ENCODE measurements around the gene IRX5. TPM values are rescaled to one million over a fixed set of nuclear protein-coding genes. Genes with fewer than 3 reads are reported as not detected.

IRX5 gene
- total and polyA plus RNA-seq, 2 donors from 2014 or later = 3.7 to 22.3 TPM

- DNase-seq = no peak
Observed at GRCh38 chr16:54886078-54886477, 44.6 kb upstream of the IRX5 start.

GRCh38 chr16:54890381-54890780, 40.3 kb upstream of the IRX5 start:
- no peak for FAIRE-seq
- no peak for TF ChIP-seq CTCF (IDR thresholded peaks at IDR 0.05; ENCODE audit: borderline replicate concordance, extremely low read depth, insufficient read depth)
- intact Hi-C loops (cut with DNase I) = no loop called here
- no peak overlapping the region for H3K9ac ChIP-seq (ENCODE audit: low read length in 3 of 3)
- H3K4me1 ChIP-seq (ENCODE audit: control insufficient read depth in 2 of 3, insufficient read depth in 2 of 3, low read depth in 1 of 3, low read length in 3 of 3) = no peaks in the 10 kb centered on the region
- H3K36me3 ChIP-seq (ENCODE audit: control insufficient read depth in 2 of 3, insufficient read depth in 3 of 3, low read length in 3 of 3) = no peaks in the 10 kb centered on the region
- H3K27ac ChIP-seq (ENCODE audit: low read depth in 2 of 2, low read length in 2 of 2) = no peak overlapping the region
- no peaks in the 10 kb centered on the region for H3K27me3 ChIP-seq (ENCODE audit: control insufficient read depth, insufficient read depth, low read length)
- H3K9me3 ChIP-seq (ENCODE audit: control insufficient read depth in 2 of 3, insufficient read depth in 1 of 3, low read length in 3 of 3) = peaks cover 0 to 2% (median 0%) of the 10 kb centered on the region in 3 donors
- DNase-seq = peak in 2 of 5 donors; percentile 4 to 9
- no peak overlapping the region for H3K4me3 ChIP-seq (ENCODE audit: low read length in 3 of 3)

More at GRCh38 chr16:54886078-54886477, 44.6 kb upstream of the IRX5 start:
- no peak for FAIRE-seq
- Histone ChIP-seq H3K4me1 (ENCODE audit: control insufficient read depth in 2 of 3, insufficient read depth in 2 of 3, low read depth in 1 of 3, low read length in 3 of 3) (no peaks in the 10 kb centered on the region), H3K9me3 (ENCODE audit: control insufficient read depth in 2 of 3, insufficient read depth in 1 of 3, low read length in 3 of 3) (peaks cover 0 to 4% (median 4%) of the 10 kb centered on the region in 3 donors), H3K4me3 (ENCODE audit: low read length in 3 of 3) (no peak overlapping the region), H3K27me3 (ENCODE audit: control insufficient read depth, insufficient read depth, low read length) (no peaks in the 10 kb centered on the region), H3K27ac (ENCODE audit: low read depth in 2 of 2, low read length in 2 of 2) (no peak overlapping the region), H3K9ac (ENCODE audit: low read length in 3 of 3) (no peak overlapping the region), H3K36me3 (ENCODE audit: control insufficient read depth in 2 of 3, insufficient read depth in 3 of 3, low read length in 3 of 3) (no peaks in the 10 kb centered on the region)
- intact Hi-C loops (cut with DNase I) = no loop called here
- no peak for TF ChIP-seq CTCF (IDR thresholded peaks at IDR 0.05; ENCODE audit: borderline replicate concordance, extremely low read depth, insufficient read depth)

GRCh38 chr16:54891346-54891745, 39.3 kb upstream of the IRX5 start:
- Histone ChIP-seq H3K36me3 (ENCODE audit: control insufficient read depth in 2 of 3, insufficient read depth in 3 of 3, low read length in 3 of 3) (no peaks in the 10 kb centered on the region), H3K9ac (ENCODE audit: low read length in 3 of 3) (no peak overlapping the region), H3K4me3 (ENCODE audit: low read length in 3 of 3) (no peak overlapping the region), H3K4me1 (ENCODE audit: control insufficient read depth in 2 of 3, insufficient read depth in 2 of 3, low read depth in 1 of 3, low read length in 3 of 3) (no peaks in the 10 kb centered on the region), H3K27me3 (ENCODE audit: control insufficient read depth, insufficient read depth, low read length) (no peaks in the 10 kb centered on the region), H3K9me3 (ENCODE audit: control insufficient read depth in 2 of 3, insufficient read depth in 1 of 3, low read length in 3 of 3) (peaks cover 0 to 2% (median 0%) of the 10 kb centered on the region in 3 donors), H3K27ac (ENCODE audit: low read depth in 2 of 2, low read length in 2 of 2) (no peak overlapping the region)
- DNase-seq (no peak), FAIRE-seq (no peak)
- intact Hi-C loops (cut with DNase I) = no loop called here
- TF ChIP-seq CTCF (IDR thresholded peaks at IDR 0.05; ENCODE audit: borderline replicate concordance, extremely low read depth, insufficient read depth) = no peak

- FAIRE-seq (no peak), DNase-seq (no peak)
- Histone ChIP-seq H3K4me1 (ENCODE audit: control insufficient read depth in 2 of 3, insufficient read depth in 2 of 3, low read depth in 1 of 3, low read length in 3 of 3) (no peaks in the 10 kb centered on the region), H3K36me3 (ENCODE audit: control insufficient read depth in 2 of 3, insufficient read depth in 3 of 3, low read length in 3 of 3) (no peaks in the 10 kb centered on the region), H3K4me3 (ENCODE audit: low read length in 3 of 3) (no peak overlapping the region), H3K27ac (ENCODE audit: low read depth in 2 of 2, low read length in 2 of 2) (no peak overlapping the region), H3K9me3 (ENCODE audit: control insufficient read depth in 2 of 3, insufficient read depth in 1 of 3, low read length in 3 of 3) (no peaks in the 10 kb centered on the region), H3K27me3 (ENCODE audit: control insufficient read depth, insufficient read depth, low read length) (no peaks in the 10 kb centered on the region), H3K9ac (ENCODE audit: low read length in 3 of 3) (no peak overlapping the region)
- intact Hi-C loops (cut with DNase I) = no loop called here
- TF ChIP-seq CTCF (IDR thresholded peaks at IDR 0.05; ENCODE audit: borderline replicate concordance, extremely low read depth, insufficient read depth) = no peak
Observed at GRCh38 chr16:54892981-54893380, 37.7 kb upstream of the IRX5 start.
